HG03378 (cell line): ENCODE data around the gene CKAP2L.

Experiments
- ATAC-seq: cut with Tn5 transposase; IDR thresholded peaks from one replicate; pipeline ENCODE4 v1.9.1; 2021; ENCODE audit warnings: mild to moderate bottlenecking, moderate library complexity; ENCODE audit not compliant: unreplicated experiment

The CKAP2L gene

GRCh38 chr2:112762276-112762675, 2.1 kb downstream of the CKAP2L start:
- ATAC-seq = no peak

GRCh38 chr2:112760149-112760548, 4.3 kb downstream of the CKAP2L start:
- ATAC-seq = no peak

GRCh38 chr2:112758711-112759110, 5.7 kb downstream of the CKAP2L start:
- ATAC-seq = no peak

- ATAC-seq = no peak
Measured at GRCh38 chr2:112757265-112757664, 7.1 kb downstream of the CKAP2L start.

- no peak for ATAC-seq
Measured at GRCh38 chr2:112756207-112756606, 8.2 kb downstream of the CKAP2L start.

- ATAC-seq = no peak
Measured at GRCh38 chr2:112755444-112755843, 9.0 kb downstream of the CKAP2L start.

GRCh38 chr2:112754564-112754963, 9.8 kb downstream of the CKAP2L start:
- no peak for ATAC-seq

- ATAC-seq = no peak
Measured at GRCh38 chr2:112752667-112753066, 11.7 kb downstream of the CKAP2L start.

- no peak for ATAC-seq
Measured at GRCh38 chr2:112751451-112752197, 12.8 kb downstream of the CKAP2L start.

GRCh38 chr2:112750560-112750843, 13.9 kb downstream of the CKAP2L start:
- ATAC-seq = no peak

GRCh38 chr2:112749755-112750559, 14.5 kb downstream of the CKAP2L start:
- ATAC-seq = peak; percentile 66

GRCh38 chr2:112740527-112740926, 23.9 kb downstream of the CKAP2L start:
- no peak for ATAC-seq

GRCh38 chr2:112737542-112738232, 26.7 kb downstream of the CKAP2L start:
- ATAC-seq = no peak

- ATAC-seq = no peak
Measured at GRCh38 chr2:112733871-112734270, 30.5 kb downstream of the CKAP2L start.

GRCh38 chr2:112733456-112733855, 31.0 kb downstream of the CKAP2L start:
- ATAC-seq = no peak

GRCh38 chr2:112731479-112731878, 32.9 kb downstream of the CKAP2L start:
- ATAC-seq = no peak

- no peak for ATAC-seq
Measured at GRCh38 chr2:112730791-112731190, 33.6 kb downstream of the CKAP2L start.

GRCh38 chr2:112730216-112730615, 34.2 kb downstream of the CKAP2L start:
- no peak for ATAC-seq

GRCh38 chr2:112728378-112729175, 35.8 kb downstream of the CKAP2L start:
- no peak for ATAC-seq

GRCh38 chr2:112728029-112728362, 36.4 kb downstream of the CKAP2L start:
- no peak for ATAC-seq
